Measurements from ENCODE around the gene LRRC56. TPM values are rescaled to one million over a fixed set of nuclear protein-coding genes. Genes with fewer than 3 reads are reported as not detected.

Gene LRRC56
- total RNA-seq, 2 experiments from 2014 or later = 2.4 TPM

- Mint-ChIP-seq H3K27ac (peak overlapping the region; percentile 75), H3K4me1 (ENCODE audit: low read depth) (peaks cover 4% of the 10 kb centered on the region), H3K4me3 (peak overlapping the region; percentile 83), H3K36me3 (ENCODE audit: low read depth) (peaks cover 4% of the 10 kb centered on the region), H3K9me3 (no peaks in the 10 kb centered on the region), H3K27me3 (no peaks in the 10 kb centered on the region)
- DNase-seq (peak in 2 of 14 experiments; percentile 49 to 66), ATAC-seq (ENCODE audit: poor library complexity) (peak; percentile 0)
- Histone ChIP-seq H3K27ac (ENCODE audit: low read depth in 1 of 2, low read length in 2 of 2) (no peak overlapping the region), H3K9me3 (ENCODE audit: control insufficient read depth in 1 of 2, insufficient read depth in 1 of 2, low read length in 2 of 2) (no peaks in the 10 kb centered on the region), H3K36me3 (ENCODE audit: insufficient read depth, low read length) (peaks cover 8% of the 10 kb centered on the region), H3K4me3 (ENCODE audit: low read length) (no peak overlapping the region), H3K27me3 (ENCODE audit: control insufficient read depth in 1 of 2, insufficient read depth in 2 of 2, low read length in 2 of 2) (no peaks in the 10 kb centered on the region), H3K4me1 (ENCODE audit: insufficient read depth, low read length) (peaks cover 14% of the 10 kb centered on the region)
- ChIA-PET POLR2A (interaction anchor here (0.6 to 3.1 kb wide), 10 partner anchors 8 to 361 kb away, joined by 3 to 21 read pairs (median 7); partner anchors contain the start of genes BET1L, DEAF1, IRF7 and LMNTD2), CTCF (interaction anchor here (1.0 to 2.6 kb wide), 3 partner anchors 12 to 13 kb away, joined by 3 to 9 read pairs (median 7); no protein-coding TSS in a partner anchor)
- TF ChIP-seq CTCF (IDR thresholded peaks at IDR 0.05) = no peak
- intact Hi-C loops (cut with DNase I, micrococcal nuclease) = loop anchor here (1.0 to 10.0 kb wide), 4 partner anchors 7 to 127 kb away; partner anchors contain the start of genes DEAF1 (in 1 of the 2), LMNTD2 (in 1 of the 2), RASSF7 (in 1 of the 2) and RNH1 (in 1 of the 2)
Measured at GRCh38 chr11:567629-568292, 30.4 kb downstream of the LRRC56 start.

GRCh38 chr11:568306-569157, 31.2 kb downstream of the LRRC56 start:
- H3K27ac ChIP-seq (ENCODE audit: low read depth in 1 of 2, low read length in 2 of 2) = peak overlapping the region; percentile 17 to 69
- no peak for TF ChIP-seq CTCF (IDR thresholded peaks at IDR 0.05)
- Mint-ChIP-seq H3K4me1 (ENCODE audit: low read depth) (peaks cover 4% of the 10 kb centered on the region), H3K36me3 (ENCODE audit: low read depth) (peaks cover 2% of the 10 kb centered on the region), H3K27ac (no peak overlapping the region), H3K27me3 (no peaks in the 10 kb centered on the region), H3K9me3 (no peaks in the 10 kb centered on the region), H3K4me3 (peak overlapping the region; percentile 82)
- H3K36me3 ChIP-seq (ENCODE audit: insufficient read depth, low read length) = peaks cover 3% of the 10 kb centered on the region
- ATAC-seq (ENCODE audit: poor library complexity) (peak; percentile 91), DNase-seq (peak; percentile 81 to 97 (median 90))
- no peaks in the 10 kb centered on the region for H3K9me3 ChIP-seq (ENCODE audit: control insufficient read depth in 1 of 2, insufficient read depth in 1 of 2, low read length in 2 of 2)
- peaks cover 14% of the 10 kb centered on the region for H3K4me1 ChIP-seq (ENCODE audit: insufficient read depth, low read length)
- ChIA-PET POLR2A (interaction anchor here (1.1 to 3.1 kb wide), 10 partner anchors 9 to 361 kb away, joined by 3 to 21 read pairs (median 6); partner anchors contain the start of genes BET1L, DEAF1, IRF7 and LMNTD2), CTCF (interaction anchor here (0.9 to 1.8 kb wide), 3 partner anchors 9 to 14 kb away, joined by 3 to 9 read pairs (median 3); partner anchors contain the start of gene LMNTD2)
- peak overlapping the region; percentile 70 for H3K4me3 ChIP-seq (ENCODE audit: low read length)
- intact Hi-C loops (cut with DNase I, micrococcal nuclease) = loop anchor here (1.0 to 10.0 kb wide), 4 partner anchors 8 to 126 kb away; partner anchors contain the start of genes DEAF1 (in 1 of the 2), LMNTD2 (in 1 of the 2), RASSF7 (in 1 of the 2) and RNH1 (in 1 of the 2)
- H3K27me3 ChIP-seq (ENCODE audit: control insufficient read depth in 1 of 2, insufficient read depth in 2 of 2, low read length in 2 of 2) = no peaks in the 10 kb centered on the region

Measured in CD4-positive, alpha-beta T cell (primary cell).